ENCODE results near the gene RAB21. TPM values are rescaled to one million over a fixed set of nuclear protein-coding genes. Genes with fewer than 3 reads are reported as not detected.

RAB21 gene, protein sequence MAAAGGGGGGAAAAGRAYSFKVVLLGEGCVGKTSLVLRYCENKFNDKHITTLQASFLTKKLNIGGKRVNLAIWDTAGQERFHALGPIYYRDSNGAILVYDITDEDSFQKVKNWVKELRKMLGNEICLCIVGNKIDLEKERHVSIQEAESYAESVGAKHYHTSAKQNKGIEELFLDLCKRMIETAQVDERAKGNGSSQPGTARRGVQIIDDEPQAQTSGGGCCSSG
- 10 to 100 TPM; 20.8 to 23.7 TPM for total RNA-seq

DNA sequence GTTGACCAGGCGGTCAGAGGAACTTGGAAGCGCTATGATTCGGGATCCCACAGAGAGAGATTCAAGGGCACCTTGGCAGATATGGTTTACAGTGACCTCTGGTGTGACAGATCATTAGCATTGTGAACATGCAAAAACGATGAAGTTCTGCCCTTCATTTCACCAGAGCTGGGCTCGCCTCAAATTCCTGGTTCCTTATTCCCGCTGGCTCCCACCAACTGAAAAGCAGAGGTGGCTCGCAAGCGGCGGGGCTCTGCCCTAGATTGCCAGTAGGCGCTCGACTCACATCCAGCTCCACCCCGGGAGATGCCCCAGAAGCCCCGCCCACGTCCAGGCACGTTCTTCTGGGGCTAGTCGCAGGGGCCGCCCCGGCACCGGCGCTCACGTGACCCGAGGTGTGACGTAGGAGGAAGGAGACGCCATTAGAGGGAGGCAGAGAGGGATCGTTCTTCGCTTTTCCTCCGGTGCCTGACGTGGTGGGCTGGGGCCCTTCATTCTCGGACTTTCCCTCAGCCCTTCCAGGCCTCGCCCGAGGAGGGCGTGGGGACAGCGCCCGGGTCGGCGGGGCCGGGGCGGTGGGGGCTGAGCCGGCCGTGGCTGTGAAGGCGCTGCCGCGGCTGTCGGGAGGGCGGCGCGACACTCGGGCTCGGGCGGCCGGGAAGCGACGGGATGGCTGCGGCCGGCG, at the start of gene RAB21:
TSS of gene RAB21 (plus strand) at position 403 of the 685 bp plus-strand sequence. CDS start at position 670, 267 bp downstream.
- no peaks in the 10 kb centered on the region for H3K36me3 ChIP-seq
- no peaks in the 10 kb centered on the region for H3K4me1 ChIP-seq (replicated peaks)
- peak within 1 kb of the TSS; percentile 93 to 94 for H3K27ac ChIP-seq
- H3K9me3 ChIP-seq: no peaks in the 10 kb centered on the region
- DNase-seq (ENCODE audit: low spot score): peak; percentile 97
- H3K4me3 ChIP-seq: peak within 1 kb of the TSS; percentile 76 to 78
- 2% methylated on average over 45 of the region's 56 CpGs for WGBS
- H3K27me3 ChIP-seq (replicated peaks; ENCODE audit: insufficient read depth): no peaks in the 10 kb centered on the region
- intact Hi-C loops (cut with DNase I): loop anchor here (1.0 to 5.0 kb wide), 2 partner anchors 67 to 85 kb away; partner anchors contain the start of genes TBC1D15 and TMEM19
- TF ChIP-seq, protein P1, sequence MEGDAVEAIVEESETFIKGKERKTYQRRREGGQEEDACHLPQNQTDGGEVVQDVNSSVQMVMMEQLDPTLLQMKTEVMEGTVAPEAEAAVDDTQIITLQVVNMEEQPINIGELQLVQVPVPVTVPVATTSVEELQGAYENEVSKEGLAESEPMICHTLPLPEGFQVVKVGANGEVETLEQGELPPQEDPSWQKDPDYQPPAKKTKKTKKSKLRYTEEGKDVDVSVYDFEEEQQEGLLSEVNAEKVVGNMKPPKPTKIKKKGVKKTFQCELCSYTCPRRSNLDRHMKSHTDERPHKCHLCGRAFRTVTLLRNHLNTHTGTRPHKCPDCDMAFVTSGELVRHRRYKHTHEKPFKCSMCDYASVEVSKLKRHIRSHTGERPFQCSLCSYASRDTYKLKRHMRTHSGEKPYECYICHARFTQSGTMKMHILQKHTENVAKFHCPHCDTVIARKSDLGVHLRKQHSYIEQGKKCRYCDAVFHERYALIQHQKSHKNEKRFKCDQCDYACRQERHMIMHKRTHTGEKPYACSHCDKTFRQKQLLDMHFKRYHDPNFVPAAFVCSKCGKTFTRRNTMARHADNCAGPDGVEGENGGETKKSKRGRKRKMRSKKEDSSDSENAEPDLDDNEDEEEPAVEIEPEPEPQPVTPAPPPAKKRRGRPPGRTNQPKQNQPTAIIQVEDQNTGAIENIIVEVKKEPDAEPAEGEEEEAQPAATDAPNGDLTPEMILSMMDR (IDR thresholded peaks at IDR 0.05): peak in 2 of 4 experiments; percentile 56 to 61
- TF ChIP-seq POLR2A (IDR thresholded peaks at IDR 0.05) (peak; percentile 94), POLR2AphosphoS5 (IDR thresholded peaks at IDR 0.05) (peak; percentile 99)

DNA sequence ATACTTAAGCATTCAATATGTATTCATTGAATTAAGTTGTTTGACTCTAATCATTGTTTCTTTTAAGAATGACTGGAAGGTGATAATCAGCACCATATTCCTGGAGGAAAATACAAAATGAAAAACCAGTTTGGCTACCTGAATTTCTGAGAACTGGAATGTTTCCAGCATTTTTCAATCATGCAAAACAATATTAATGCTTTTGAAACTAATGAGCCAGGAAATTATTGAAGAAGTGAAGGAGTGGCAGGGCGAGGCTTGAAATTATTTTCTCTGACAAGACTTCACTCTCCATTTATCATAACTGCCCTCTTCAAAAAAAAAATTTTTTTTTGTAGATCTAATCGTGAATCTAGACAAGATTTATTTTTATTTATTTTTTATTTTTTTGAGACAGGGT, 49.7 kb upstream of the RAB21 start:
- Histone ChIP-seq H3K4me1 (replicated peaks) (no peaks in the 10 kb centered on the region), H3K36me3 (no peaks in the 10 kb centered on the region), H3K4me3 (no peak overlapping the region), H3K27me3 (replicated peaks; ENCODE audit: insufficient read depth) (no peaks in the 10 kb centered on the region), H3K27ac (no peak overlapping the region), H3K9me3 (no peaks in the 10 kb centered on the region)
- DNase-seq (ENCODE audit: low spot score): no peak
- intact Hi-C loops (cut with DNase I): no loop called here
- TF ChIP-seq POLR2AphosphoS5 (IDR thresholded peaks at IDR 0.05) (no peak), POLR2A (IDR thresholded peaks at IDR 0.05) (no peak)
- TF ChIP-seq, protein P1 (IDR thresholded peaks at IDR 0.05): no peak
- WGBS: 78% methylated on average over 2 of the region's 2 CpGs

DNA sequence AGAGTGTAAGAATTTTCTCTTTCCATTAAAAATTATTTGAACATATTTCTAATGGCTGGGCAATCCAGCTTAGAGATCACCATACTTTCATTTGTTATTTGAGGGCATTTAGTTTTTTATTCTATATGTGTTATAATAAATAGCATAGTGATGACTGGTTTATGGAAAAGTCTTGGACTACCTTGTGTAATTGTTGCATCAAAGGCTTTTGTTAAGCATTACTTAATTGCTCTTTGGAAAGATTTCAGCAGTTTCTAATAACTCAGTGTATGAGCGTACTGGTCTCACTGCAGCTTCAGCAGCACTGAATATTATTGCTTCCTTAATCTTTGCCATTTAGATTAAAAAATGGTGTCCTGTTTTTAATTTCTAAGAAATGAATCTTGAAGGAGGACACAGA, 46.0 kb upstream of the RAB21 start:
- 43% methylated on average over 1 of the region's 1 CpG for WGBS
- H3K9me3 ChIP-seq: no peaks in the 10 kb centered on the region
- H3K36me3 ChIP-seq: no peaks in the 10 kb centered on the region
- TF ChIP-seq POLR2A (IDR thresholded peaks at IDR 0.05): no peak
- TF ChIP-seq, protein P1 (IDR thresholded peaks at IDR 0.05): no peak
- no peak for TF ChIP-seq POLR2AphosphoS5 (IDR thresholded peaks at IDR 0.05)
- intact Hi-C loops (cut with DNase I): no loop called here
- no peak overlapping the region for H3K4me3 ChIP-seq
- H3K27ac ChIP-seq: no peak overlapping the region
- H3K4me1 ChIP-seq (replicated peaks): no peaks in the 10 kb centered on the region
- H3K27me3 ChIP-seq (replicated peaks; ENCODE audit: insufficient read depth): no peaks in the 10 kb centered on the region
- no peak for DNase-seq (ENCODE audit: low spot score)

DNA sequence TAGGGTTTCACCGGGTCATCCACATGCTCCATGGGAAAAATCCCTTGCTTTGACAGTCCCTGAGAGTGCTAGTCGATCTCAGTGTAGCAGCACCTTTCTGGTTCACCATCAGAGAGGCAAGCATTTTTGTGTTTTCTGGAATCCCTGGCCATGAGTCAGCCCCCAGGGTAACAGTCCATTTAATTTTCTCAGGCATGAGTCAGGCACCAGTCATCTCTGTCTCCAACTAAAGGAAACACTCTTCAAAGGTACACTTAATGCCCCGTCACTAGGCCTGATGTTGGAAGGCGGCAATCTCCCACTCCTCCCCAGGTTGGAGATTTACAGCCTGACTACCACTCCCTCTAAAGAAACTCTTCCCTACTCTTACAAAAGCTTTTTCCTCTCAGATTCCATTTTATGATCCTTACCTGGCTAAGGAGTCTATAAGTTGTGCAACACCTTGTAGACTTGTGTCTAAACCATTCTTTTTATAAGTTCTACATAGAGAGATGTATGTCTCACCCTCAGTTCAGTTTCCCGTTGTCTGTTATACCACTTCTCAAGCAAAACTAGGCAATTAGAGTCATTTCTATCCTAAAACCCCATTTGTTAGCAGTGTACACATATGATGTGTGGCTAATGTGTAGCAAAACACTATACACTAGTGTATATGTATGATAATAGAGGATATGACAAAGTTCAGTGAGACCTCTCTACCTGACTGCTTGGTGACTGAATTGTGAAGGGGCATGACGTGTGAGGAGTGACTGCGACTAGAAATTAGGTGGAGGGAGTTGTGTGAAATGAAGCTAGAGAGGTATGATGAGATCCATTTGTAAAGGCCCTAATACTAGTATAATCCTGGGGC, 44.2 kb upstream of the RAB21 start:
- H3K4me3 ChIP-seq: no peak overlapping the region
- H3K9me3 ChIP-seq: no peaks in the 10 kb centered on the region
- no peaks in the 10 kb centered on the region for H3K27me3 ChIP-seq (replicated peaks; ENCODE audit: insufficient read depth)
- WGBS: 91% methylated on average over 7 of the region's 7 CpGs
- no peaks in the 10 kb centered on the region for H3K36me3 ChIP-seq
- no peaks in the 10 kb centered on the region for H3K4me1 ChIP-seq (replicated peaks)
- no peak overlapping the region for H3K27ac ChIP-seq
- no peak for DNase-seq (ENCODE audit: low spot score)
- intact Hi-C loops (cut with DNase I): no loop called here
- TF ChIP-seq POLR2AphosphoS5 (IDR thresholded peaks at IDR 0.05): no peak
- TF ChIP-seq, protein P1 (IDR thresholded peaks at IDR 0.05): no peak
- TF ChIP-seq POLR2A (IDR thresholded peaks at IDR 0.05): no peak
